Measurements from ENCODE around the gene DCLRE1B.

- TF ChIP-seq CTCF (IDR thresholded peaks at IDR 0.05; ENCODE audit: insufficient read depth, low read length, poor library complexity, severe bottlenecking) (no peak), EZH2phosphoT487 (conservative IDR thresholded peaks at IDR 0.05; ENCODE audit: low read length) (no peak)
Measured at GRCh38 chr1:113891631-113892220, 13.4 kb upstream of the DCLRE1B start.
